HCT116 (cell line): Measurements from ENCODE around the gene ZNF471. TPM values are rescaled to one million over a fixed set of nuclear protein-coding genes. Genes with fewer than 3 reads are reported as not detected.

Experiments
- ATAC-seq: fragments of 200-7000 bp; cut with Tn5 transposase; 2 replicates; pipeline ENCODE4 v1.9.1; 2020; ENCODE audit warnings: mild to moderate bottlenecking, moderate library complexity
- BruUV-seq: library from RNA; stranded (reverse); fragments of 400-500 nt; replicated peaks from 2 replicates; lab custom pipeline; 2021; lab: Mats Ljungman, UMichigan
- CTCF ChIA-PET: fragments of 300-600 bp; sonication (Branson Sonifier 250); formaldehyde crosslinking; loops from one replicate; lab custom pipeline; 2021; ENCODE audit warnings: antibody characterized with exemption; lab: Charles Lee
- POLR2A ChIA-PET: fragments of 300-600, 350-600 bp; sonication (Branson Sonifier 250); formaldehyde crosslinking; loops from one replicate; lab custom pipeline; 2021; ENCODE audit warnings: antibody characterized with exemption; lab: Charles Lee
- RAD21 ChIA-PET, 2 experiments: fragments of 300-600 bp; sonication (Branson Sonifier 250); formaldehyde crosslinking; loops; one replicate each; lab custom pipeline; 2023; ENCODE audit warnings: low total read pairs in 2 of 2; ENCODE audit not compliant: uncharacterized antibody in 2 of 2, unreplicated experiment in 2 of 2, low non-redundant PET in 1 of 2; lab: Charles Lee
- DNase-seq: peaks from one replicate; pipeline ENCODE4 v3.0.0-alpha.2; 2010; ENCODE audit warnings: low read depth, low spot score
- H2AFZ ChIP-seq: fragments of 200-600 bp; shearing (Covaris generic), sonication (generic); 2 replicates; pipeline ENCODE4 v1.6.1; 2017; ENCODE audit warnings: low read depth, mixed run types, mixed read lengths, antibody characterized with exemption, low read length; ENCODE audit not compliant: poor library complexity, severe bottlenecking
- H3K27ac ChIP-seq: 2 replicates; pipeline ENCODE4 v1.5.1; 2012; ENCODE audit warnings: low read depth, low read length
- H3K27me3 ChIP-seq: fragments of 200-600 bp; sonication (generic); 2 replicates; pipeline ENCODE4 v1.6.1; 2016; ENCODE audit warnings: mixed run types, low read length, mixed read lengths; ENCODE audit not compliant: insufficient read depth
- H3K36me3 ChIP-seq, 2 experiments: fragments of 200-500 bp in 1 of 2; fragments of 200-600 bp in 1 of 2; sonication (Bioruptor generic) in 1 of 2; sonication (generic) in 1 of 2; 2 replicates each; pipeline versions ENCODE4 v1.5.1 to v1.6.1; 2014 to 2016; ENCODE audit warnings: low read length in 2 of 2, inconsistent platforms in 1 of 2, mixed read lengths in 1 of 2, mixed run types in 1 of 2; ENCODE audit not compliant: insufficient read depth in 2 of 2, control insufficient read depth in 1 of 2
- H3K4me1 ChIP-seq, 2 experiments: fragments of 200-600 bp in 1 of 2; sonication (generic) in 1 of 2; 2 replicates each; pipeline versions ENCODE4 v1.5.1 to v1.6.1; 2012 to 2017; ENCODE audit warnings: low read length in 2 of 2, inconsistent platforms in 1 of 2, mild to moderate bottlenecking in 1 of 2, mixed read lengths in 1 of 2, mixed run types in 1 of 2, moderate library complexity in 1 of 2; ENCODE audit not compliant: insufficient read depth in 2 of 2, control insufficient read depth in 1 of 2
- H3K4me2 ChIP-seq: fragments of 200-600 bp; sonication (generic); 2 replicates; pipeline ENCODE4 v1.6.1; 2017; ENCODE audit warnings: mixed run types, low read length, mixed read lengths
- H3K4me3 ChIP-seq, 2 experiments: fragments of 200-600 bp in 1 of 2; sonication (generic) in 1 of 2; replicated peaks in 1 of 2; 2 replicates each; pipeline ENCODE4 v1.5.1; 2011 to 2016; ENCODE audit warnings: low read length in 2 of 2, control low read depth in 1 of 2, low read depth in 1 of 2, mild to moderate bottlenecking in 1 of 2, mixed read lengths in 1 of 2, mixed run types in 1 of 2
- H3K79me2 ChIP-seq: fragments of 200-600 bp; sonication (generic); 2 replicates; pipeline ENCODE4 v1.6.1; 2017; ENCODE audit warnings: mild to moderate bottlenecking, mixed run types, low read length, moderate library complexity, mixed read lengths; ENCODE audit not compliant: insufficient read depth
- H3K9ac ChIP-seq: fragments of 200-600 bp; sonication (generic); 2 replicates; pipeline ENCODE4 v1.6.1; 2016; ENCODE audit warnings: low read length, mixed read lengths
- H3K9me2 ChIP-seq: fragments of 200-600 bp; sonication (generic), shearing (Covaris generic); 2 replicates; pipeline ENCODE4 v1.6.1; 2017; ENCODE audit warnings: mixed run types, mild to moderate bottlenecking, moderate library complexity; ENCODE audit not compliant: insufficient read depth
- H3K9me3 ChIP-seq, 2 experiments: fragments of 200-500 bp in 1 of 2; fragments of 200-600 bp in 1 of 2; sonication (Bioruptor generic) in 1 of 2; sonication (generic) in 1 of 2; 2 replicates each; pipeline ENCODE4 v1.6.1; 2014 to 2017; ENCODE audit warnings: low read length in 2 of 2, mixed read lengths in 2 of 2, inconsistent platforms in 1 of 2, low read depth in 1 of 2, mild to moderate bottlenecking in 1 of 2, mixed run types in 1 of 2, moderate library complexity in 1 of 2; ENCODE audit not compliant: control insufficient read depth in 1 of 2, insufficient read depth in 1 of 2
- H4K20me1 ChIP-seq: fragments of 200-600 bp; sonication (generic), shearing (Covaris generic); 2 replicates; pipeline ENCODE4 v1.6.1; 2017; ENCODE audit warnings: mixed run types, mild to moderate bottlenecking, moderate library complexity; ENCODE audit not compliant: insufficient read depth
- CBX3 ChIP-seq: IDR thresholded peaks from 2 replicates; pipeline ENCODE4 v1.6.1; 2012; ENCODE audit warnings: low read depth
- EGR1 ChIP-seq: IDR thresholded peaks from 2 replicates; pipeline ENCODE4 v1.6.1; 2012; ENCODE audit warnings: low read depth
- ELF1 ChIP-seq: IDR thresholded peaks from 2 replicates; pipeline ENCODE4 v1.6.1; 2012; ENCODE audit warnings: low read depth, borderline replicate concordance
- EZH2phosphoT487 ChIP-seq: fragments of 200-600 bp; IDR thresholded peaks from 2 replicates; pipeline ENCODE4 v1.6.1; 2018; ENCODE audit warnings: antibody characterized with exemption, borderline replicate concordance
- FOSL1 ChIP-seq: IDR thresholded peaks from 2 replicates; pipeline ENCODE4 v1.6.1; 2012; ENCODE audit warnings: low read depth
- JUND ChIP-seq: IDR thresholded peaks from 2 replicates; pipeline ENCODE4 v1.6.1; 2012
- SIN3A ChIP-seq: IDR thresholded peaks from 2 replicates; pipeline ENCODE4 v1.6.1; 2012; ENCODE audit warnings: low read depth
- SP1 ChIP-seq: IDR thresholded peaks from 2 replicates; pipeline ENCODE4 v1.6.1; 2012; ENCODE audit warnings: low read depth
- TCF7L2 ChIP-seq: IDR thresholded peaks from 2 replicates; pipeline ENCODE4 v1.7.0; 2011; ENCODE audit warnings: borderline replicate concordance, inconsistent platforms; ENCODE audit not compliant: insufficient read depth, insufficient read length; ENCODE audit errors: extremely low read depth
- YY1 ChIP-seq: IDR thresholded peaks from 2 replicates; pipeline ENCODE4 v1.6.1; 2011; ENCODE audit warnings: low read length, low read depth, moderate library complexity, mild to moderate bottlenecking; ENCODE audit not compliant: insufficient replicate concordance; ENCODE audit errors: extremely low read depth
- intact Hi-C: fragments of 100-400 bp; cut with micrococcal nuclease; formaldehyde crosslinking; loops from 2 replicates; pipeline ENCODE4 v1.10.0; 2022
- total RNA-seq: library from RNA; stranded (reverse); gene quantifications from one replicate; pipeline ENCODE4 v1.2.1, GENCODE V29; 2021; ENCODE audit not compliant: unreplicated experiment
- TF ChIP-seq, protein P1 (sequence below): IDR thresholded peaks from 2 replicates; pipeline ENCODE4 v1.6.1; 2012
- TF ChIP-seq, protein P2 (sequence below): IDR thresholded peaks from 2 replicates; pipeline ENCODE4 v1.6.1; 2012
- TF ChIP-seq, protein P3 (sequence below): IDR thresholded peaks from 2 replicates; pipeline ENCODE4 v1.6.1; 2012; ENCODE audit warnings: low read depth

Gene ZNF471
- total RNA-seq, 1 experiment from 2014 or later = not detected

DNA sequence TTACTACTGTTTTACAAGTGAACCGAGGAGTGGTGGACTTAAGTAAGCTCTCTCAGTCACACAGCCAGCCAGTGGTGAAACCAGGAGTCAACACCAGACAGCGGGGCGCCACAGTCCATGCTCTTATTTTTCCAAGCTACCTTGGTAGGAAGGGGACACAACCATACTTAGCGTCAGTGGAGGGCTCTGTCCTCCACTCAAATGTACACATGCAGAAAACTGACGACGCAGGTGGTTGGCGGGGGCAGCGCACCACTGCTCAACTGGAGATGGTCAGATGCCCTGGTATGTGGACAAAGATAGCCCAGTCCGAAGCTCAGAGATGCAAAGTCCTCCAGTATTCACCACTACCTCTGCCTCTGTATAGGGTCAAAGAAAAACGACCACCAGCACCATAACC is 31.6 kb upstream of the ZNF471 start:
- intact Hi-C loops = no loop called here
- Histone ChIP-seq H3K4me3 (no peak overlapping the region), H3K36me3 (no peaks in the 10 kb centered on the region), H2AFZ (no peak overlapping the region), H3K27me3 (no peaks in the 10 kb centered on the region), H3K79me2 (no peaks in the 10 kb centered on the region), H3K9me3 (peaks cover 0 to 27% of the 10 kb centered on the region in 2 experiments; a peak in 2 of 4 replicates), H4K20me1 (no peaks in the 10 kb centered on the region), H3K4me1 (no peaks in the 10 kb centered on the region), H3K4me2 (no peak overlapping the region), H3K9me2 (no peaks in the 10 kb centered on the region), H3K9ac (no peak overlapping the region), H3K27ac (no peak overlapping the region)
- ChIA-PET RAD21 (no interaction called here), POLR2A (no interaction called here), CTCF (no interaction called here)
- ATAC-seq (no peak), DNase-seq (no peak)
- no TSS peak for BruUV-seq
- TF ChIP-seq SIN3A = no peak
- TF ChIP-seq YY1 = no peak
- TF ChIP-seq, protein P1, sequence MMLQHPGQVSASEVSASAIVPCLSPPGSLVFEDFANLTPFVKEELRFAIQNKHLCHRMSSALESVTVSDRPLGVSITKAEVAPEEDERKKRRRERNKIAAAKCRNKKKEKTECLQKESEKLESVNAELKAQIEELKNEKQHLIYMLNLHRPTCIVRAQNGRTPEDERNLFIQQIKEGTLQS = no peak
- no peak for TF ChIP-seq ELF1

DNA sequence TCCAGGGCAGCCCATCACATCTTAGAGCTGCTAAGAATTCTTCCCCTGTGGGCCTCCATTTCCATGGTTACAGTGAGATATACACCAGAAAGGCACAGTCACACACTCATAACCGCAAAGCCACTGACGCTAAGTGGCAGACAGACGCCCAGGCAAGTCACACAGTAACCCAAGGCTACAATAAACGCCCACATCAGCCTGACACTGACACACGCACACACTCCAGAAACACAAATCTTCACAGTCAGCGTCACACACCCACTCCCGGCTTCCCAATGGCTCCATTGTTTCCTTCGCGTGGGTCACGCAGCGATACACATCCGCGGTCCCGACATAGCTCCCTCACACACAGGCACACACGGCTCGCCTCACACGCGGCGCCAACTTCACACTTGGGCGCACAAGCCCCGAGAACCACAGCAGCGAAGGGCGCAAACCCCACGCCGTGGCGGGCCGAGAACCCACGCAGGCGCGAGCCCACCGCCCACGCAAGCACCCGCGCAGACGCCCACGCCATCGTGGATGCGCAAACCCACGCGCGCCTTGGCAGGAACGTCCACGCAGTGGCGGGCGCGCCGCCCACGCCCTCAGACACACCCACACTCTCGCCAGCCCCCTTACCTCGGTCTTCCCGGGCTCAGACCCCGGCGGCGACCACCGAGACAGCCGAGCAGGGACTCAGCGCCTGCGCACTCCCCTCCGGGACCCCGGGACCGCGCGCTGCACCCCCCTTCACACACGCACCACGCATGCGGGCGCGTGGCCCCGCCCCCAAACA is 30.8 kb upstream of the ZNF471 start, which contains the start of gene ZNF667:
Gene ZNF667, minus strand, starts transcription at position 695 of the 778 bp plus-strand sequence. CDS start 14,975 bp downstream, outside the sequence.
- CTCF ChIA-PET = no interaction called here
- no peak for TF ChIP-seq EGR1
- no peak for TF ChIP-seq TCF7L2
- TF ChIP-seq YY1 = no peak
- no peak for TF ChIP-seq SP1
- no peak for TF ChIP-seq JUND
- TF ChIP-seq, protein P2, sequence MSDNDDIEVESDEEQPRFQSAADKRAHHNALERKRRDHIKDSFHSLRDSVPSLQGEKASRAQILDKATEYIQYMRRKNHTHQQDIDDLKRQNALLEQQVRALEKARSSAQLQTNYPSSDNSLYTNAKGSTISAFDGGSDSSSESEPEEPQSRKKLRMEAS = no peak
- no peak for TF ChIP-seq FOSL1
- TF ChIP-seq, protein P3, sequence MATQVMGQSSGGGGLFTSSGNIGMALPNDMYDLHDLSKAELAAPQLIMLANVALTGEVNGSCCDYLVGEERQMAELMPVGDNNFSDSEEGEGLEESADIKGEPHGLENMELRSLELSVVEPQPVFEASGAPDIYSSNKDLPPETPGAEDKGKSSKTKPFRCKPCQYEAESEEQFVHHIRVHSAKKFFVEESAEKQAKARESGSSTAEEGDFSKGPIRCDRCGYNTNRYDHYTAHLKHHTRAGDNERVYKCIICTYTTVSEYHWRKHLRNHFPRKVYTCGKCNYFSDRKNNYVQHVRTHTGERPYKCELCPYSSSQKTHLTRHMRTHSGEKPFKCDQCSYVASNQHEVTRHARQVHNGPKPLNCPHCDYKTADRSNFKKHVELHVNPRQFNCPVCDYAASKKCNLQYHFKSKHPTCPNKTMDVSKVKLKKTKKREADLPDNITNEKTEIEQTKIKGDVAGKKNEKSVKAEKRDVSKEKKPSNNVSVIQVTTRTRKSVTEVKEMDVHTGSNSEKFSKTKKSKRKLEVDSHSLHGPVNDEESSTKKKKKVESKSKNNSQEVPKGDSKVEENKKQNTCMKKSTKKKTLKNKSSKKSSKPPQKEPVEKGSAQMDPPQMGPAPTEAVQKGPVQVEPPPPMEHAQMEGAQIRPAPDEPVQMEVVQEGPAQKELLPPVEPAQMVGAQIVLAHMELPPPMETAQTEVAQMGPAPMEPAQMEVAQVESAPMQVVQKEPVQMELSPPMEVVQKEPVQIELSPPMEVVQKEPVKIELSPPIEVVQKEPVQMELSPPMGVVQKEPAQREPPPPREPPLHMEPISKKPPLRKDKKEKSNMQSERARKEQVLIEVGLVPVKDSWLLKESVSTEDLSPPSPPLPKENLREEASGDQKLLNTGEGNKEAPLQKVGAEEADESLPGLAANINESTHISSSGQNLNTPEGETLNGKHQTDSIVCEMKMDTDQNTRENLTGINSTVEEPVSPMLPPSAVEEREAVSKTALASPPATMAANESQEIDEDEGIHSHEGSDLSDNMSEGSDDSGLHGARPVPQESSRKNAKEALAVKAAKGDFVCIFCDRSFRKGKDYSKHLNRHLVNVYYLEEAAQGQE = no peak
- TF ChIP-seq EZH2phosphoT487 = no peak
- TF ChIP-seq CBX3 = no peak
- H3K4me3 ChIP-seq = no peak within 1 kb of the TSS
- no peak within 1 kb of the TSS for H3K27ac ChIP-seq
- no peaks in the 10 kb centered on the region for H3K4me1 ChIP-seq
- H3K9ac ChIP-seq = no peak within 1 kb of the TSS
- H3K9me2 ChIP-seq = no peaks in the 10 kb centered on the region
- no TSS peak for BruUV-seq
- RAD21 ChIA-PET = no interaction called here
- no peaks in the 10 kb centered on the region for H3K27me3 ChIP-seq
- H3K9me3 ChIP-seq = peaks cover 0 to 25% of the 10 kb centered on the region in 2 experiments; a peak in 2 of 4 replicates
- ATAC-seq (no peak), DNase-seq (no peak)
- intact Hi-C loops = no loop called here
- no peaks in the 10 kb centered on the region for H3K36me3 ChIP-seq
- H3K79me2 ChIP-seq = no peaks in the 10 kb centered on the region
- POLR2A ChIA-PET = no interaction called here
- no peak within 1 kb of the TSS for H3K4me2 ChIP-seq
- no peaks in the 10 kb centered on the region for H4K20me1 ChIP-seq
- H2AFZ ChIP-seq = no peak within 1 kb of the TSS
